ENCODE measurements around the gene FCRL3.

DNA sequence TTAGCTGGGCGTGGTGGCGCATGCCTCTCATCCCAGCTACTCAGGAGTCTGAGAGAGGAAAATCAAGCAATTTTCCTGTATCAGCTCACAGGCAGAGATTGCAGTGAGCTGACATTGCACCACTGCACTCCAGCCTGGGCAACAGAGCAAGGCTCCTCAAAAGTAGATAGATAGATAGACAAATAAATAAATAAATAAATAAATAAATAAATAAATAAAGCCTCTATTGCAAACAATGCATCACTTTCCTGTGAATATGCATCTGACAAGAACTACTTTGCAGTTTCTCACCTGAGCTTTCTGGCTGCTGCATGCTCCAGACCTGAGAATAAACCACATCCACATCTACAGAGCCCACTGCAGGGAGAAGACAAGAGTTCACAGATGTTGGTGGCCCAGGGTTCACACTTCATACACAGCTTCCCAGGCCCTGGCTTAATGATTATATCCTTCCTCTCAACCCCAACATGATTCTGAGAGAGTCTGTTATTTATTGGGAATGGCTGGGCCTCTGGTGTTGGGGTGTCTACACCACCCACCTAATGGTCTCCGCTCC is 47.8 kb upstream of the FCRL3 start:
- TF ChIP-seq, protein P1, sequence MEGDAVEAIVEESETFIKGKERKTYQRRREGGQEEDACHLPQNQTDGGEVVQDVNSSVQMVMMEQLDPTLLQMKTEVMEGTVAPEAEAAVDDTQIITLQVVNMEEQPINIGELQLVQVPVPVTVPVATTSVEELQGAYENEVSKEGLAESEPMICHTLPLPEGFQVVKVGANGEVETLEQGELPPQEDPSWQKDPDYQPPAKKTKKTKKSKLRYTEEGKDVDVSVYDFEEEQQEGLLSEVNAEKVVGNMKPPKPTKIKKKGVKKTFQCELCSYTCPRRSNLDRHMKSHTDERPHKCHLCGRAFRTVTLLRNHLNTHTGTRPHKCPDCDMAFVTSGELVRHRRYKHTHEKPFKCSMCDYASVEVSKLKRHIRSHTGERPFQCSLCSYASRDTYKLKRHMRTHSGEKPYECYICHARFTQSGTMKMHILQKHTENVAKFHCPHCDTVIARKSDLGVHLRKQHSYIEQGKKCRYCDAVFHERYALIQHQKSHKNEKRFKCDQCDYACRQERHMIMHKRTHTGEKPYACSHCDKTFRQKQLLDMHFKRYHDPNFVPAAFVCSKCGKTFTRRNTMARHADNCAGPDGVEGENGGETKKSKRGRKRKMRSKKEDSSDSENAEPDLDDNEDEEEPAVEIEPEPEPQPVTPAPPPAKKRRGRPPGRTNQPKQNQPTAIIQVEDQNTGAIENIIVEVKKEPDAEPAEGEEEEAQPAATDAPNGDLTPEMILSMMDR (IDR thresholded peaks at IDR 0.05), result no peak
- no peak for TF ChIP-seq POLR2AphosphoS5 (IDR thresholded peaks at IDR 0.05)

Data from gastroesophageal sphincter (tissue), 3 donors.